ENCODE measurements around the gene FCAMR. TPM values are rescaled to one million over a fixed set of nuclear protein-coding genes. Genes with fewer than 3 reads are reported as not detected.

Gene FCAMR
- total RNA-seq, 4 donors from 2014 or later = 0.39 TPM; not detected in 3

DNA sequence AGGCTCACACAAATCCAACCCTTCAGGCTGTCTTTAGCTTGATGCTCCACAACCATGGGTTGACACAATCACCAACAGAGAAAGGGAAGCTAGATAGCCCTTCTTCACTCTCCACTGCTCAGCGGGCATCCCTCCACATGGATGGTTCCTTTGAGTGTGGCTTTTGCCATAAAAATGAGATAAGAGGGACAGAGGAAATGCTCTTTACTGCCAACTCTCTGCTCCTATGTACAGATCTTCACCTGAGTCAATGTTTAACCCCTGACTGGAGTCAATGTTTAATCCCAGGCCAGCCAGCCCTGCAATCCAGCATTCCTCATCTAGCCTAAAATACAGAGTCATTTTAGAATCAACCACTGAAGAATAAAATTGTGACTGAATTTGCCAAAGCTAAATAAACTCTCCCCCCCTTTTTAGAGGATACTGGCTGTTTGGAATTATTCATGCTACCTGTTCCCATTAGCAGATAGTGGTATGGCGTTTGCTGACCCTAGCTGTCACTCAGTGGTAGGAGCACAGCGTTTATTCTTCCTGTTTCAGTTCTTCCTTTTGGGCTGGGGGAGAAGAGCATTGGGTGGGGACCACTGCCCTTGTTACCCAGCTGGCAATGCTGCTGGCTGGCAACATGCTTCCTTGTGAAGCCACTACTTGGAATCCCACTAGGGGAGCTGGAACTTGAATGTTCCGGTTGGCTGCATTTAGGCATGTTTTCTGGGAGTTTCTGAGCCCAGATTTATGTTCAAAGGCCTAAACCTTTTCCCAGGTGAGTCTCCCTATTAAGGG lies 18.8 kb downstream of the FCAMR start:
- Histone ChIP-seq H3K9me3 (peaks cover 0 to 11% (median 0%) of the 10 kb centered on the region in 3 donors), H3K27ac (no peak overlapping the region), H3K4me1 (no peaks in the 10 kb centered on the region), H3K36me3 (no peaks in the 10 kb centered on the region), H3K4me3 (no peak overlapping the region), H3K27me3 (peaks cover 14% of the 10 kb centered on the region)
- 60 to 80% methylated on average over 1 to 3 of the region's 4 CpGs for WGBS, 2 donors (ENCODE audit: low coverage in 1 of 2)
- no peak for ATAC-seq
- TF ChIP-seq POLR2A (IDR thresholded peaks at IDR 0.05) (no peak), EP300 (IDR thresholded peaks at IDR 0.05) (no peak), POLR2AphosphoS5 (IDR thresholded peaks at IDR 0.05) (no peak)

DNA sequence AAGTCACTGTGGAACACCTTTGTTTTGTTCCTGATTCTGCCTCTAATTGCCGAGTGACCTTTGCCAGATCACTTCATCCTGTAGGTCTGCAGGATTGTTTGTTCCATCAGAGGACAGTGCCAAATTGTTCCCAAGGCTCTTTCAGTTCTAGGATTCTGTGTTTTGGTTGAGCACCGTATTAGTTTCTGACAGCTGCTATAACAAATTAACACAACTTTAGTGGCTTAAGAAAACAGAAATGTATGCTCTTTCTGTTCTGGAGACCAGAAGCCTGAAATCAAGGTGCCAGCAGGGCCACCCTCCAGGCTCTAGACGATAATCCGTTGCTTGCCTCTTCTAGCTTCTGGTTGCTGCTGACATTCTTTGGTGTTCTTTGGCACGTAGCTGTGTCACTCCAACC lies 20.6 kb downstream of the FCAMR start:
- 83 to 90% methylated on average over 3 to 5 of the region's 5 CpGs for WGBS, 2 donors (ENCODE audit: low coverage in 1 of 2)
- ATAC-seq = no peak

GRCh38 chr1:206949208-206949607 lies 21.1 kb downstream of the FCAMR start:
- peaks cover 19% of the 10 kb centered on the region for H3K27me3 ChIP-seq
- TF ChIP-seq POLR2AphosphoS5 (IDR thresholded peaks at IDR 0.05) = no peak
- TF ChIP-seq POLR2A (IDR thresholded peaks at IDR 0.05) = no peak
- TF ChIP-seq, protein P1, sequence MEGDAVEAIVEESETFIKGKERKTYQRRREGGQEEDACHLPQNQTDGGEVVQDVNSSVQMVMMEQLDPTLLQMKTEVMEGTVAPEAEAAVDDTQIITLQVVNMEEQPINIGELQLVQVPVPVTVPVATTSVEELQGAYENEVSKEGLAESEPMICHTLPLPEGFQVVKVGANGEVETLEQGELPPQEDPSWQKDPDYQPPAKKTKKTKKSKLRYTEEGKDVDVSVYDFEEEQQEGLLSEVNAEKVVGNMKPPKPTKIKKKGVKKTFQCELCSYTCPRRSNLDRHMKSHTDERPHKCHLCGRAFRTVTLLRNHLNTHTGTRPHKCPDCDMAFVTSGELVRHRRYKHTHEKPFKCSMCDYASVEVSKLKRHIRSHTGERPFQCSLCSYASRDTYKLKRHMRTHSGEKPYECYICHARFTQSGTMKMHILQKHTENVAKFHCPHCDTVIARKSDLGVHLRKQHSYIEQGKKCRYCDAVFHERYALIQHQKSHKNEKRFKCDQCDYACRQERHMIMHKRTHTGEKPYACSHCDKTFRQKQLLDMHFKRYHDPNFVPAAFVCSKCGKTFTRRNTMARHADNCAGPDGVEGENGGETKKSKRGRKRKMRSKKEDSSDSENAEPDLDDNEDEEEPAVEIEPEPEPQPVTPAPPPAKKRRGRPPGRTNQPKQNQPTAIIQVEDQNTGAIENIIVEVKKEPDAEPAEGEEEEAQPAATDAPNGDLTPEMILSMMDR (IDR thresholded peaks at IDR 0.05) = no peak
- no peak for TF ChIP-seq EP300 (IDR thresholded peaks at IDR 0.05)
- H3K9me3 ChIP-seq = peaks cover 0 to 11% (median 0%) of the 10 kb centered on the region in 3 donors
- 33 to 64% methylated on average over 1 to 4 of the region's 4 CpGs for WGBS, 2 donors (ENCODE audit: low coverage in 1 of 2)
- no peaks in the 10 kb centered on the region for H3K36me3 ChIP-seq
- no peaks in the 10 kb centered on the region for H3K4me1 ChIP-seq
- H3K27ac ChIP-seq = no peak overlapping the region
- no peak overlapping the region for H3K4me3 ChIP-seq
- ATAC-seq = no peak

More for the DNA sequence above, 20.6 kb downstream of the FCAMR start:
- Histone ChIP-seq H3K4me1 (no peaks in the 10 kb centered on the region), H3K27ac (no peak overlapping the region), H3K4me3 (no peak overlapping the region), H3K27me3 (peaks cover 19% of the 10 kb centered on the region), H3K36me3 (no peaks in the 10 kb centered on the region), H3K9me3 (peaks cover 0 to 11% (median 0%) of the 10 kb centered on the region in 3 donors)
- no peak for TF ChIP-seq POLR2AphosphoS5 (IDR thresholded peaks at IDR 0.05)
- TF ChIP-seq, protein P1 (IDR thresholded peaks at IDR 0.05) = no peak
- TF ChIP-seq EP300 (IDR thresholded peaks at IDR 0.05) = no peak
- TF ChIP-seq POLR2A (IDR thresholded peaks at IDR 0.05) = no peak

DNA sequence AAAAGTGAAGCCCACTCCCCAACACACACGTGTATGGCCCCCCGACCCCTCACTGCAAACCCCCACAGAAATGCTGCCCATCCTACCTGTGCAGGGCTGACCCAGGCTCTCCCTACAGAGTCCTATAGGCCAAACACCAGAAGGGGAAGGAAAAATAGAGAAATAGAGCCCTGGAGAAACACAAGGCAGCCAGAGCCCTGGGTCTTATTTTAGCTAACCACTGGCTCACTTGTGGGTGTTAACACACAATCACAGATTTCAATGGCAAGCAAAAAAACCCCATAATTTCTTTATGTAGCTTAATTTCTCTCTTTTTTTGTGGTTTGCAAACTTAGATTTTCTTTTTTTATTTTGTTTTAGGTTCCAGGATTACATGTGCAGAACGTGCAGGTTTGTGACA lies 23.0 kb downstream of the FCAMR start:
- no peak overlapping the region for H3K4me3 ChIP-seq
- H3K4me1 ChIP-seq = no peaks in the 10 kb centered on the region
- 65 to 71% methylated on average over 1 to 3 of the region's 3 CpGs for WGBS, 2 donors (ENCODE audit: low coverage in 1 of 2)
- peaks cover 19% of the 10 kb centered on the region for H3K27me3 ChIP-seq
- H3K36me3 ChIP-seq = no peaks in the 10 kb centered on the region
- H3K9me3 ChIP-seq = peaks cover 0 to 11% (median 0%) of the 10 kb centered on the region in 3 donors
- ATAC-seq = no peak
- TF ChIP-seq POLR2A (IDR thresholded peaks at IDR 0.05) = no peak
- no peak for TF ChIP-seq EP300 (IDR thresholded peaks at IDR 0.05)
- TF ChIP-seq, protein P1 (IDR thresholded peaks at IDR 0.05) = no peak
- TF ChIP-seq POLR2AphosphoS5 (IDR thresholded peaks at IDR 0.05) = no peak
- no peak overlapping the region for H3K27ac ChIP-seq

- Histone ChIP-seq H3K36me3 (no peaks in the 10 kb centered on the region), H3K4me1 (no peaks in the 10 kb centered on the region), H3K27me3 (peaks cover 19% of the 10 kb centered on the region), H3K27ac (no peak within 1 kb of the TSS), H3K9me3 (peaks cover 0 to 11% (median 0%) of the 10 kb centered on the region in 3 donors), H3K4me3 (no peak within 1 kb of the TSS)
- ATAC-seq = no peak
- TF ChIP-seq EP300 (IDR thresholded peaks at IDR 0.05) = no peak
- TF ChIP-seq, protein P1 (IDR thresholded peaks at IDR 0.05) = no peak
- no peak for TF ChIP-seq POLR2A (IDR thresholded peaks at IDR 0.05)
- TF ChIP-seq POLR2AphosphoS5 (IDR thresholded peaks at IDR 0.05) = no peak
- WGBS, 2 donors (ENCODE audit: low coverage in 1 of 2) = 34 to 43% methylated on average over 4 to 5 of the region's 7 CpGs
These were observed 24.0 kb downstream of the FCAMR start, which contains the start of gene PIGR for GRCh38 chr1:206946261-206946660. PIGR (minus strand) TSS chr1:206946466; CDS start chr1:206940531, 5,935 bp downstream.
